GM12878 (cell line): ENCODE data around the gene RGS19. TPM values are rescaled to one million over a fixed set of nuclear protein-coding genes. Genes with fewer than 3 reads are reported as not detected.

Experiments used
- ATAC-seq: fragments of 200-7000 bp; cut with Tn5 transposase; 3 replicates; pipeline ENCODE4 v1.9.1; 2020; ENCODE audit warnings: mild to moderate bottlenecking, moderate library complexity
- BruUV-seq: library from RNA; stranded (reverse); fragments of 400-500 nt; replicated peaks from 2 replicates; lab custom pipeline; 2021; lab: Mats Ljungman, UMichigan
- CTCF ChIA-PET: fragments of 300-600 bp; sonication (Branson Sonifier 250); formaldehyde crosslinking; extraction: SDS; loops from one replicate; lab custom pipeline; 2021; ENCODE audit warnings: inconsistent platforms; lab: Yijun Ruan, JAX
- POLR2A ChIA-PET: fragments of 350-600 bp; formaldehyde crosslinking; extraction: SDS; loops from one replicate; lab custom pipeline; 2021; ENCODE audit warnings: inconsistent platforms; lab: Charles Lee
- RAD21 ChIA-PET: fragments of 300-600 bp; sonication (Branson Sonifier 250); formaldehyde crosslinking; loops from one replicate; lab custom pipeline; 2023; ENCODE audit warnings: antibody characterized with exemption; ENCODE audit not compliant: unreplicated experiment; lab: Charles Lee
- SMC1A ChIA-PET: fragments of 300-600 bp; sonication (Branson Sonifier 250); formaldehyde crosslinking; loops from one replicate; lab custom pipeline; 2023; ENCODE audit not compliant: unreplicated experiment, uncharacterized antibody; lab: Charles Lee
- DNase-seq: peaks from one replicate; pipeline ENCODE4 v3.0.0-alpha.2; 2011; ENCODE audit warnings: low read depth, low spot score
- FAIRE-seq: peaks from 3 replicates; lab custom pipeline; 2011; peaks lifted over from hg19 to GRCh38; lab: Jason Lieb, UNC
- H2AFZ ChIP-seq: 2 replicates; pipeline ENCODE4 v1.6.0; 2011; ENCODE audit warnings: low read depth, low read length, control low read depth; ENCODE audit not compliant: control insufficient read depth
- H3K27ac ChIP-seq: 2 replicates; pipeline ENCODE4 v1.5.1; 2011; ENCODE audit warnings: control low read depth; ENCODE audit not compliant: control insufficient read depth, insufficient read depth
- H3K27me3 ChIP-seq, 2 experiments: replicated peaks in 1 of 2; 2 replicates each; pipeline versions ENCODE4 v1.6.0 to v1.6.1; 2011; ENCODE audit warnings: low read length in 1 of 2; ENCODE audit not compliant: control insufficient read depth in 2 of 2, insufficient read depth in 2 of 2
- H3K36me3 ChIP-seq, 2 experiments: 2 replicates each; pipeline ENCODE4 v1.5.1; 2011; ENCODE audit warnings: low read length in 1 of 2; ENCODE audit not compliant: control insufficient read depth in 2 of 2, insufficient read depth in 2 of 2
- H3K4me1 ChIP-seq: 2 replicates; pipeline ENCODE4 v1.6.1; 2011; ENCODE audit warnings: mild to moderate bottlenecking, low read length, moderate library complexity, mixed read lengths; ENCODE audit not compliant: control insufficient read depth, insufficient read depth
- H3K4me2 ChIP-seq: 2 replicates; pipeline ENCODE4 v1.6.0; 2011; ENCODE audit warnings: control low read depth; ENCODE audit not compliant: control insufficient read depth, insufficient read depth
- H3K4me3 ChIP-seq: fragments of 200-600 bp; sonication (generic); 2 replicates; pipeline ENCODE4 v1.5.1; 2016
- H3K79me2 ChIP-seq: 2 replicates; pipeline ENCODE4 v1.6.0; 2011; ENCODE audit warnings: low read length; ENCODE audit not compliant: control insufficient read depth, insufficient read depth
- H3K9ac ChIP-seq: 2 replicates; pipeline ENCODE4 v1.8.0; 2011; ENCODE audit warnings: low read length, control low read depth, mixed read lengths; ENCODE audit not compliant: control insufficient read depth, insufficient read depth
- H3K9me3 ChIP-seq: replicated peaks from 3 replicates; pipeline ENCODE4 v1.5.1; 2011; ENCODE audit warnings: mild to moderate bottlenecking, low read length; ENCODE audit not compliant: control insufficient read depth, insufficient read depth
- H4K20me1 ChIP-seq: 2 replicates; pipeline ENCODE4 v1.6.0; 2011; ENCODE audit not compliant: control insufficient read depth, insufficient read depth
- BRCA1 ChIP-seq: IDR thresholded peaks from 2 replicates; pipeline ENCODE4 v1.6.1; 2011; ENCODE audit warnings: low read depth, low read length, improper control_type of control experiment
- CBX3 ChIP-seq: fragments of 200-600 bp; sonication (generic); IDR thresholded peaks from 2 replicates; pipeline ENCODE4 v1.6.1; 2016; ENCODE audit warnings: low read depth, borderline replicate concordance
- CHD2 ChIP-seq: IDR thresholded peaks from 2 replicates; pipeline ENCODE4 v1.6.1; 2011; ENCODE audit warnings: low read depth, low read length, improper control_type of control experiment, borderline replicate concordance
- ESRRA ChIP-seq: IDR thresholded peaks from 2 replicates; pipeline ENCODE4 v1.6.1; 2012; ENCODE audit warnings: mild to moderate bottlenecking, low read length, improper control_type of control experiment
- IKZF2 ChIP-seq, 2 experiments: fragments of 450-650 bp; IDR thresholded peaks; 2 replicates each; pipeline ENCODE4 v1.6.1; 2017; ENCODE audit warnings: mild to moderate bottlenecking in 2 of 2, moderate library complexity in 2 of 2
- MAX ChIP-seq: IDR thresholded peaks from 2 replicates; pipeline ENCODE4 v1.6.1; 2012; ENCODE audit warnings: low read depth, low read length, improper control_type of control experiment
- MEF2B ChIP-seq: fragments of 450-650 bp; IDR thresholded peaks from 2 replicates; pipeline ENCODE4 v1.6.1; 2018; ENCODE audit warnings: mild to moderate bottlenecking, moderate library complexity; ENCODE audit not compliant: partially characterized antibody, poor library complexity, severe bottlenecking
- NFYA ChIP-seq: IDR thresholded peaks from 2 replicates; pipeline ENCODE4 v1.6.1; 2011; ENCODE audit warnings: low read depth, mild to moderate bottlenecking, low read length, improper control_type of control experiment, borderline replicate concordance
- NFYB ChIP-seq: IDR thresholded peaks from 2 replicates; pipeline ENCODE4 v1.6.1; 2011; ENCODE audit warnings: low read depth, mild to moderate bottlenecking, low read length, improper control_type of control experiment, moderate library complexity; ENCODE audit not compliant: insufficient read depth
- PAX8 ChIP-seq: fragments of 450-650 bp; IDR thresholded peaks from 2 replicates; pipeline ENCODE4 v1.6.1; 2017; ENCODE audit warnings: mild to moderate bottlenecking, moderate library complexity
- PKNOX1 ChIP-seq: fragments of 450-650 bp; IDR thresholded peaks from 2 replicates; pipeline ENCODE4 v1.6.1; 2016; ENCODE audit warnings: mild to moderate bottlenecking
- POLR2AphosphoS5 ChIP-seq: IDR thresholded peaks from 2 replicates; pipeline ENCODE4 v1.6.1; 2011; ENCODE audit warnings: mild to moderate bottlenecking, low read length, inconsistent platforms
- SMAD1 ChIP-seq: fragments of 450-650 bp; IDR thresholded peaks from 2 replicates; pipeline ENCODE4 v1.6.1; 2018; ENCODE audit warnings: mild to moderate bottlenecking, low read depth; ENCODE audit not compliant: partially characterized antibody
- SMAD5 ChIP-seq: IDR thresholded peaks from 2 replicates; pipeline ENCODE4 v1.6.1; 2016; ENCODE audit warnings: antibody characterized with exemption, low read depth
- SMC3 ChIP-seq: IDR thresholded peaks from 2 replicates; pipeline ENCODE4 v1.6.1; 2011; ENCODE audit warnings: low read length, improper control_type of control experiment, borderline replicate concordance
- TBL1XR1 ChIP-seq: IDR thresholded peaks from 2 replicates; pipeline ENCODE4 v1.6.1; 2012; ENCODE audit warnings: low read depth, low read length, improper control_type of control experiment
- TCF3 ChIP-seq: IDR thresholded peaks from 2 replicates; pipeline ENCODE4 v1.6.1; 2012; ENCODE audit warnings: low read depth, mild to moderate bottlenecking, low read length, borderline replicate concordance; ENCODE audit not compliant: insufficient read depth
- ZNF687 ChIP-seq: fragments of 450-650 bp; IDR thresholded peaks from 2 replicates; pipeline ENCODE4 v1.6.1; 2017; ENCODE audit warnings: mild to moderate bottlenecking, moderate library complexity
- WGBS: methylation state at CpG from one replicate; pipeline ENCODE4 v1.1.6; 2016; ENCODE audit warnings: low lambda C conversion rate; ENCODE audit not compliant: insufficient replicate concordance, insufficient coverage; ENCODE audit errors: missing lambda C conversion rate; 5-methylcytosine and 5-hydroxymethylcytosine counted together
- in situ Hi-C: fragments of 300-500 bp; cut with MboI; formaldehyde crosslinking; loops from 9 replicates; pipeline ENCODE4 v1.14.3; 2018; ENCODE audit warnings: mixed read lengths
- intact Hi-C: fragments of 100-400 bp; cut with micrococcal nuclease; formaldehyde crosslinking; loops from one replicate; pipeline ENCODE4 v1.14.2; 2022; ENCODE audit not compliant: unreplicated experiment
- polyA plus RNA-seq, 11 experiments: library from polyadenylated mRNA; depleted of rRNA in 4 of 11; unstranded in 6 of 11; stranded (reverse) in 5 of 11; fragments of >200 nt; fragmentation: Nextera tagmentation in 4 of 11; fragmentation: Illumina TruSeq in 1 of 11; extraction: Ambion mirVana in 4 of 11; extraction: Trizol in 1 of 11; gene quantifications; 1 replicate in 1 of 11; 2 replicates in 10 of 11; pipeline versions ENCODE4 v1.2.1 to v1.2.3, GENCODE V29; 2011 to 2016; ENCODE audit warnings: inconsistent platforms in 2 of 11, missing spikeins in 2 of 11, low read depth in 1 of 11
- total RNA-seq, 4 experiments: library from RNA; depleted of rRNA in 3 of 4; stranded (reverse); fragments of >200 nt in 3 of 4; fragmentation: Illumina TruSeq in 1 of 4; extraction: Trizol in 1 of 4; gene quantifications; 2 replicates each; pipeline versions ENCODE4 v1.2.1 to v1.2.3, GENCODE V29; 2013 to 2021

The RGS19 gene
- total and polyA plus RNA-seq, 10 of the 15 experiments (the other 5 are each of a cell fraction or from before 2014, with no cell fraction given): 0.82 to 62.4 (median 39.8) TPM

GRCh38 chr20:64037498-64038213, 41.7 kb downstream of the RGS19 start:
- FAIRE-seq (no peak), DNase-seq (no peak), ATAC-seq (peak; percentile 18)
- Histone ChIP-seq H3K36me3 (peaks cover 5 to 6% of the 10 kb centered on the region in 2 experiments; a peak in 3 of 4 replicates), H3K4me3 (peak overlapping the region; percentile 58; the same call in 1 of the 2 replicates), H4K20me1 (no peaks in the 10 kb centered on the region), H3K4me2 (peak overlapping the region; percentile 70), H3K9me3 (no peaks in the 10 kb centered on the region), H3K4me1 (peaks cover 52% of the 10 kb centered on the region), H3K79me2 (peaks cover 4% of the 10 kb centered on the region), H3K9ac (peak overlapping the region; percentile 64), H2AFZ (no peak overlapping the region), H3K27ac (peak overlapping the region; percentile 77), H3K27me3 (no peaks in the 10 kb centered on the region)
- WGBS: 4% methylated on average over 35 of the region's 36 CpGs
- in situ Hi-C loops: no loop called here
- CTCF ChIA-PET: interaction anchor here (0.6 to 9.1 kb wide), 16 partner anchors 11 to 516 kb away, joined by 3 to 108 read pairs (median 5); partner anchors contain the start of genes OPRL1, PRPF6, RGS19 and SAMD10
- RAD21 ChIA-PET: interaction anchor here (0.7 to 7.1 kb wide), 16 partner anchors 17 to 500 kb away, joined by 3 to 92 read pairs (median 4); partner anchors contain the start of genes OPRL1, PRPF6, PTK6 and RGS19
- POLR2A ChIA-PET: interaction anchor here (1.2 to 7.2 kb wide), 10 partner anchors 17 to 500 kb away, joined by 3 to 63 read pairs (median 5); partner anchors contain the start of genes PRPF6, PTK6 and SAMD10
- intact Hi-C loops: loop anchor here (1.0 to 2.0 kb wide), 3 partner anchors 19 to 57 kb away; no protein-coding TSS in a partner anchor
- TSS peak; percentile 36 for BruUV-seq
- SMC1A ChIA-PET: interaction anchor here (1.1 to 6.1 kb wide), 4 partner anchors 27 to 82 kb away, joined by 3 to 52 read pairs (median 10); partner anchors contain the start of genes PRPF6 and SAMD10
- no peak for TF ChIP-seq SMC3
- no peak for TF ChIP-seq TCF3
- 0 out of 2 replicates have a peak, but pooled peaks have one; percentile 15 for TF ChIP-seq CHD2
- TF ChIP-seq PKNOX1: no peak
- TF ChIP-seq IKZF2 (IDR thresholded peaks at IDR 0.05): 0 out of 4 replicates have a peak, but pooled peaks of 1 of the 2 experiments have one; percentile 4
- peak; percentile 63 for TF ChIP-seq SMAD1
- peak; percentile 56; the same call in 1 of the 2 replicates for TF ChIP-seq NFYB
- TF ChIP-seq ZNF687: peak; percentile 48; the same call in 1 of the 2 replicates
- no peak for TF ChIP-seq CBX3
- TF ChIP-seq PAX8: no peak
- TF ChIP-seq ESRRA: no peak
- TF ChIP-seq NFYA: no peak
- TF ChIP-seq TBL1XR1: 0 out of 2 replicates have a peak, but pooled peaks have one; percentile 34
- no peak for TF ChIP-seq BRCA1
- peak; percentile 41; the same call in 1 of the 2 replicates for TF ChIP-seq POLR2AphosphoS5
- peak; percentile 44; the same call in 1 of the 2 replicates for TF ChIP-seq MAX
- TF ChIP-seq SMAD5: peak; percentile 75
- no peak for TF ChIP-seq MEF2B
